CD4-positive, alpha-beta T cell treated with Interleukin-15 for 4 hours (primary cell): ENCODE data around the gene MAMDC2.
"Not testable (repeated sequence)": the region's sequence is repeated elsewhere in the genome, so short reads cannot be mapped to it uniquely, and the experiment has no call there.

ENCODE experiments used
- DNase-seq: peaks from one replicate; pipeline ENCODE4 v3.0.0-alpha.2; 2020; ENCODE audit warnings: low spot score

Gene MAMDC2

DNA sequence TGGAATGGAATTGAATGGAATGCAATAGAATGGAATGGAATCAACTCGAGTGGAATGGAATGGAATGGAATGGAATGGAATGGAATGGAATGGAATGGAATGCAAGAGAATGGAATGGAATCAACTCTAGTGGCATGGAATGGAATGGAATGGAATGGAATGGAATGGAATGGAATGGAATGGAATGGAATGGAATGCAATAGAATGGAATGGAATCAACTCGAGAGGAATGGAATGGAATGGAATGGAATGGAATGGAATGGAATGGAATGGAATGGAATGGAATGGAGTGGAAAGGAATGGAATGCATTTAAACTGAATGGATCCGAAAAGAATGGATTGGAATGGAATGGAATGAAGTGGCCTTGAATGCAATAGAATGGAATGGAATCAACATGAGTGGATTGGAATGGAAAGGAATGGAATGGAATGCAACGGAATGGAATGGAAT, 5.5 kb upstream of the MAMDC2 start:
- not testable (repeated sequence) for DNase-seq

DNA sequence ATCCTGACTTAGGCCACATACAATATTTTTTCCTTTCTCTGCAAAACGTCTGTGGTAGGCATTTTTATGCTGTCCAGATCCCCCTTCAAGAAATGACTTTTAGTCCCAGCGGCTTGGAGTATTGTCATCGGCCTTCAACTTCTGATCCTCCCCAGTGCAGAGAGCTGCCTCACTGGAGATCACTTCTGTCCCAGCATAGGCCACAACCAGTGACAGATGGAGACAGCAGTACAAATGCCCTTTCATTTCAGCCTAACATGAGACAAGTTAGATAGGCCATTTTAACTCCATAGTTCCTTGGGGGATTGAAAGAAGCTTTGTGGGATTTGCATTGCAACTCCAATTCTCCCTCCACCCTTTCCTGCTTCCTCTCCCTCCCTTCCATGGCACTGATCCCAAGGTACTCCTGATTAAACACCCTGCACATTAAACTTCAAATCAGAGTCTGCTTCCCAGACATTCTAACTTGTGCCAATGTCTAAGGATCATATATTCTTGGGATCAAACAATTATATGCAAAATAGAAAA, 3.2 kb upstream of the MAMDC2 start:
- DNase-seq: no peak

DNA sequence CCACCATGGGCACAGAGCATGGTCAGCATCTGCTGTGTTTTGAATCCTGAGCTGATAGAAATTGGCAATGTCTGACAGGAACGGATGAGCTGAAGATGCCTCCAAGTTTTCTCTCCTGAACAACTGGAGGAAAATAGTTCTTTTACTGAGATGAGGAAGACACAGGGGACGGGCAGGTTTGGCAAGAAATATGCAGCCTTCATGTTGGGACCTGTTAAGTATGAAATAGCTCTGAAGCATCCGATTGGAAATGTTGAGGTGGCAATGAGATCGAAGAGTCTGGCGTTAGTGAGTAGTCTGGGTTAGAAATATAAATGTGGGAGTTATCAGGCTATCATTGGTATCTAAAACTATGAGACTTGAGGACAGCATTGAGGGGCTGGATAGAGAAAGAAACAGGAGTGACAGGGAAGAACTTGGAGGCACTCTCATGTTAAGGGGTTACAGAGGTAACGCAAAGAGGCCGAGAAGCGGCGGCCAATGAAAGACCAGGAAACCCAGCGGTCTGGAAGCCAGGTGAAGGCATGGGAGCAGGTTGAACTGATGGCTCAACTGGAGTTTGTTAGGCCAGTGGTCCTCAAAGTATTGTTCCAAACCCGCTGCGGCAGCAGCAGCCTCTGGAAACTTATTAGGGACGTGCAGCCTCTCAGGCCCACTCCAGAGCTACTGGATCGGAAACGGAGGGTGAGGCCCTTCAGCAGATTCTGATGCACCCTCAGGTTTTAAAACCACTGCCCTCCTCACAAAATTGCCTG, 1.0 kb upstream of the MAMDC2 start:
- DNase-seq: no peak

DNA sequence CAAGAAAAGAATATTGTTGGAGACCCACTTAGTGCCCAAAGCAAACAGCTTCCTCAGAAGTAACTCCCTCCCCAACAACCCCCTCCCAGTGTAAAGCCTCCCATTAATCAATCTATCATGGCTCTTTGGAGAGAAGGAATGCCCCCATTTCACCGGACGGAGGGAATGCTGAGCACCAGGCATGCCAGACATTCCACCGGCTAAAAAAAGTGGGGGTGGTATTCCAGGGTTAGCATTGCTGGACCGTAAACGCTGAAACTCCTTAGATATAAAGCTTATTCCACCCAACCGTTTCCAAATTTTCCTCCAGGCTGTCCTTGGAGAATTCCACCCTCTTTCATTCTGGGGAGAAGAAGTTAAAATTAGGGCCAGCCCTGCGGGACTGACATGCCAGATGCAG, 363 bp upstream of the MAMDC2 start:
- no peak for DNase-seq

DNA sequence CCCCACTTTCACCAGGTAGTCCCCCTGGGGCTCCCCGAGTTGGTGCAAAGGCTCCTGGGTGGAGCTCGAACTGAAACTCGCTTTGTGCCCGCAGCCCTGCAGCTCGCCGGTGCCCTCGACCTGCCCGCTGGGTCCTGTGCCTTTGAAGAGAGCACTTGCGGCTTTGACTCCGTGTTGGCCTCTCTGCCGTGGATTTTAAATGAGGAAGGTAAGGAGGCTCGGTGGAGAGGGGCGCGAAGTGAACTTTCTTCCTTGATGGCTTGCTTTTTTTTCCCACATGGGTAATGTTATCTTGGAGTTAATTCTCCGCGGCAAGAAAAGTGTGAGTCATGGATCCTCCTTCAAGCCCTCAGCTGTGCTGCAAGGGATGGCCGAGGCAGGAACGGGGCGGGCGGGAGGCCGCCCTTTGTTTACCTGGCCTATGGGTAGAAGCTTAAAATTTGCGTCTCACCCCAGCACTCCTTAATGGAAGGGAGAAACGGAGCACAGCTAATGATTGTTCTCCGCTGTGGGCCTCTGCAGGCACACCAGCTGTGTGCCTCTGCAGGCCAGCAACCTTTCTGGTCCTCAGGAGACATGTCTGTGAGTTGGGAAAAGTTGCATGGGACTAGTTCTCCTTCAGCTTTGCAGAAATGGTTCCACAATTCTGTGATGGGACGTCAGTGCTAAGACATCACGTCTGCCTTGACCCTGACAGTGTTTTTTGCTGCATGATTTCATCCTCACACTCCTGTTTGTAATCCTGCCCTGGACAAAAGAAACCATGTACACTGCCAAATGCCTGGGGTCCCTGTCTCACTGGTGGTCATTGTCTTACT, 1.1 kb downstream of the MAMDC2 start:
- DNase-seq: no peak

DNA sequence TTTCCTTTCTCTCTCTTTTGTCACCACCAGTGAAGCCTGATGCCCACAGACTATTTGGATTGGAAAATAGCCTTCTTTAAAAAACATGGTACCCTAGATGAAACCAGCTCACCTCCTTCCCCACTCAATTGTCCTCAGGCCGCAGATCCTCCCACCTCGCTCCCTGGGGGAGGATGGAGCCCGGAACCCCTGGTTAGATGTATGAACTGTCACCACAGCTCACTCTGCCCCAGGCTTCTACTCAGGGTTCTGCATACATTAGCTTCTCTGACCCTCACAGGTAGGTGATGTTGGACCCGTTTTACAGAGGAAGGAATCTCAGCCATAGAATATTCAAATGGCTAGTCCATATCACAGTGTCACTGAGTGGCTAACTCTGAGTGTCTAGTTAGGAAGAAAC, 1.8 kb downstream of the MAMDC2 start:
- no peak for DNase-seq

DNA sequence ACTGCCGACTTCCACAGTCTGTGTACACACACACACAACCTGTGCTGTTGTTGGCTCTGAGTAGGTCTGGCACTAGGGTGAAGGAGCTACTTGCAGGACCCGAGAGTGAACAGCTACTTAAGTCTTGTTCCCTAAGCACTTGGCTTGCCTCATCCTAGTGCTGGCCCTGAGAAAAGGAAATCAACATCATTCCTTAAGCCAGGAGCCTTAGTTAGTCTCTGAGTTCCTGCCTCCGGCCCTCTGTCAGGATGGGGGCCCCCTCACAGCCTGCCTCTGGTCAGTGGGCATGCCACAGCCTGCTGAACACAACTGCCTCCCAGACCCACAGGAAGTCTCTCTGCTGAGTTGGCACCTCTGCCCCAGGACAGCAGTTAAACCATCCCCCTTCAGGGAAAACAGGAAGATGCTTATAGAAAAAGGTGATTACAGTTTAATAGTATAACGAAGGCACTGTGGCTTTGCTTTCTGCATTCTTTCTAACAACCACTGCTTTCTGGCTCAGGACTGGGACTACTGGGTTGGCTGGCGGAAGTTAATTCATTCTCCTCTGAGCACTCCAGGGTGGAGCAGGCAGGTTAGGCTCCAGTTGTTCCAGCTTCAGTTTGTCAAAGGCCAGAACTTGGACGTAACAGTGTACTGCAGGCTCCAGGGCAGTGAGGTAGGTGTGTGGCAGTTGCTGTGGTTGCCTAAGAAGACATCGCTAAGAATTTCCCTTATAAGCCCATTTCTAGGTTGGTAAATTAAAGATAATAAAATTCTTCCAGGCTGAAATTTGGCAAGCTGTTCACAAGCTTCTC, 2.8 kb downstream of the MAMDC2 start:
- no peak for DNase-seq

DNA sequence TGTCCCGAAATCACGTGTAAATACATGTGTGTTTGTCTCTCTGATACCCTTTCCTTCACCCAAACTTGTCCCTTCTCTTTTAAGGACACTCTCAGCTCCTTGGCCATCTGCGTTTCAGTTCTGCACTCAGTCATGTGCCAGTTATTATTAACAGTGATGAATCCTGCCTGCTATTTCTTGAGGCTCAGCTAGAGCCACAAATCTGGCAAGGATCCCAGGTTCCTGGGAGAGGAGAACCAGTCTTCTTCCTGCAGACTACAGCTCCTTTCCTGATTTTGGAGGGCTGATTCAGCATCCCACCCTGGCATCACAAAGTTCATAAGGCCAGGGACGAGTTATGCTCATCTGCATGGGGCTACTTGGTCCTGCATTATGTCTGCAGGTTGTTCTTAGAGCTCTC, 5.6 kb downstream of the MAMDC2 start:
- DNase-seq: no peak

DNA sequence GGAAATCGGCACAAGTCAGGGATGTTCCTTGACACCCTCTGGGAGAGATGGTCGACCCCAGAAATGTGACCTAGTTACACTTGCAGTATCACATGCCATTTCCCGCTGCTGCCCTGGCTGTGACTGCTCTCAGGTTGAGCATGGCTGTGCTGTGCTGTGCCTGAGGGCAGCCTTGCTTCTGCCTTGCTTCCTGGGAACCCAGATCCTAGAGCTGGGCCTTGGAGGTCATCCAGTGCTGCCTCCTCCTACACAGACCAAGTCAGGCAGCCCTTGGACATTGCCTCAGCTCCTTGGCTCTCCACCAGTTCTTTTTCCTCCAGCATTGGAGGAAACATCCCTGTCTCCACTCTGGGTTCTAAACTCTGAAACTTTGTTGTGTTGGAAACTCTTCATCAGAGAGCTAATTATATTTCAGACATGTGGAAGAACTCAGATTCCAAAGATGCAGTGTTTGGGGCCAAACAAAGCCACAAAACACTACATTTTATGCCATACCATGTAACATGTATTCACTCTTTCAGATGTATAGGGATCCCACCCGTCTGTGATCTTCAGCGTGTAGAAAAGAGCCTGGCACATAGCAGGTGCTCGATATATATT, 6.1 kb downstream of the MAMDC2 start:
- no peak for DNase-seq

DNA sequence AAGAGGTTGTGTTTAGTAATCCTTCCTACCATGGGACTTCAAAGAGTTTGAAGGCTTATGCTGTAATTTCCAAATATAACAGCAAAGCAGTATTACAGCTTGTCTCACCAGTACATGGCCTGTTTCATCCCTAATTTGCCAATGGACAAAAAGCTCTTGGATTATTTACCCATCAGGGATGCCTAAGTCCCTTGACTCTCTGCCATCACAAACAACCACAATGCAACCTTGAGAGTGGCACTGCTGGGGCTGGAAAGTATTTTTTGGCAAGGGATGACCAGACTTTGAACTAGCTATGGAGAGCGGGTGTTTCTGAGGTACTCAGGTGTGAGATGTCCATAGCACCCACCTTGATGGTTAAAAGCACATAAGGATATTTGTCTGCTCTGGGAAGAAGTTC, 9.1 kb downstream of the MAMDC2 start:
- no peak for DNase-seq

DNA sequence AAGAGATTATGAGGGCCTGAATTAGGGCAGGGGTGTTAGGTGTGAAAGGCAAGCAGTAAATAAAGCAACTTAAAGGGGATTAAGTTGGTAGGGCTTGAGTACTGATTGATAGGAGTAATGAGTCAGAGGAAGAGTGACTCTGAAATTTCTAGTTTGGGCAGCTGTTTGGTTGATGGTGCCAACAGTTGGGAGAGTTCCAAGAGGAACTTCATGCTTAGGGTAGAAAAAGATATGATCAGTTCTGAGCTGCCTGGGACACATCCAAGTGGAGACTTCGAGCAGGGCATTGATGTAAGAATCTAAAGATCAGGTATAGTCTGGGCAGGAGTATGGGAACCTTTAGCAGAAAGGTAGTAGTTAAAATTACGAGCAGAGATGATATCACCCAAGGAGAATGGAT, 10.2 kb downstream of the MAMDC2 start:
- DNase-seq: no peak

DNA sequence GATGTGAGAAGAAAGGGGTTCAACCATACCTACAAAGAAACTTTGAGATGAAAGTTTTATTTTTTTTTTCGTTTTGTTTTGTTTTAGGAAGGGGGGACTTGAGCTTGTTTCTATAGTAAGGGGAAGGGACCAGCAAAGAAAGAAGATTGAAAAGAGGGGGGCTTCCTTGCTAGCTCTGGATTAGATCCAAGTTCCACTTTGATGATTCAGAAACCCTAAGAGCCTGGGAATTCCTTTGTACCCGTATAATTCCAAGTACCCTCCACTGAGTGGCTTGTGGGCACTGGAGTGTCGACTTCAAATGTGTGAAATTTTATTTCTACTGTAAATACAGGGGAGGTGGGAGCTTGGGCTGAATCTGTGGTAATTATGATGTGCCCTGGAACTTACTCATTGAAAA, 10.9 kb downstream of the MAMDC2 start:
- no peak for DNase-seq

DNA sequence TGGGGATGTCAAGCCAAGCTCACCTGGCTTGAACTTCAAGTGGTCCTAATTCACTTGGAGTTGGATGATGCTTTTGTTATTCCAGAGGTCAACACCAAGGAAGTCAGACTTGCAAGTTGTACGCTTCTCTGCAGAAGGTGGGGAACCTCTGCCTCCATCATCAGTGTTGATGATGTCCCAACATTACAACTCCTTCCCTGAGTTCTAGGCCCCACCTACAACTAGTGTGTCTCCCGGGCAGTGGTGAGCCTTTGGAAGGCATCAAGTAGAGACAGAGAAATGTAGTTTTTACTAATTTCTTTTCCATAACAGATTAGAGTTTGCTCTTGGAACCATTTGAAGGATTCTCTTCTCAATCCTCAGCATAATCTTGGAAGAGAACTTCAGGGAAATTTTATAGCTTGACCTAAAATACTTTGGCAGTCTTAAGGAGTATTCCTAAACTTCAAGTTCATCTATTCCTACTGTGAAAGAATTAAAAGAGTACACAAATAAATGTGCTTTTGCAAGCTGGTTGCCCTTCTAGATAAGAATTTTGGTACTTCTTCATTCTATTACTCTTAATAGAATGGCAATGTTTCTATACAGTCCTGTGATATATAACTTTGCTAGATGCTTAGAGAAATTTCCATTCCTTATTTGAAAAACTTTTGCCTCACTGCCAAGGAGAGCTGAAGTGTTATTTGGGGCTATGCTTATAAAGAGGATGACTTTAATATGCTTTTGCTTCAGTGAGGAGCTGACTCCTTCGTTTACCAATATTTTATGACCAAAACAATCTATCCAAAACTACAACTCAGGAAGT, 12.0 kb downstream of the MAMDC2 start:
- DNase-seq: no peak

DNA sequence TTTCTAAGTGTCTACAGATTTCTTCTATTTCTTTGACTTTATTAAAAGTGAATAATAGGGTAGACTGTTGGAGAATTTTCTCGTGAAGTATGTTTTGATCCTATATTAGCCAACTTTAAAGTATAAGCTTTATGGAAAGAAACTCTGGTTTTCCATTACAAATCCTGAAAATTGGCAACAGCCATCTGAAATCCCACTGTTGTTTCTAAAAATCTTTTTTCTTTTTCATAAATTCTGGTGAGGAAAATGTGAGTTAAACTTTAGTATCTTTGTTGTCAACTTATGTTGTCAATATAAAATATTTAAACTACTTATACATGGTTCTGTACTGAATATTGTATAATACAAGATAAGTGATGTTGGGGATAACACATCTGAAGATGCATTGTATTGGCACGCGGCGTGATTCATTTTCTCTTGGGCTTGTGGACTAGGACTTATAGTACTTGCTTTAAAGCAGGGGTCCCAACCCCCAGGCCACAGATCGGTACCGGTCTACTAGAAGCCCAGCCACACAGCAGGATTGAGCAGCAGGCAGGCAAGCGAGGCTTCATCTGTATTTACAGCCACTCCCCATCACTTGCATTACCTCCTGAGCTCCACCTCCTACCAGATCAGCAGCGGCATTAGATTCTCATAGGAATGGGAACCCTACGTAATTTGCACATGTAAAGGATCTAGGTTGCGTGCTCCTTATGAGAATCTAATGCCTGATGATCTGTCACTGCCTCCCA, 12.7 kb downstream of the MAMDC2 start:
- no peak for DNase-seq

DNA sequence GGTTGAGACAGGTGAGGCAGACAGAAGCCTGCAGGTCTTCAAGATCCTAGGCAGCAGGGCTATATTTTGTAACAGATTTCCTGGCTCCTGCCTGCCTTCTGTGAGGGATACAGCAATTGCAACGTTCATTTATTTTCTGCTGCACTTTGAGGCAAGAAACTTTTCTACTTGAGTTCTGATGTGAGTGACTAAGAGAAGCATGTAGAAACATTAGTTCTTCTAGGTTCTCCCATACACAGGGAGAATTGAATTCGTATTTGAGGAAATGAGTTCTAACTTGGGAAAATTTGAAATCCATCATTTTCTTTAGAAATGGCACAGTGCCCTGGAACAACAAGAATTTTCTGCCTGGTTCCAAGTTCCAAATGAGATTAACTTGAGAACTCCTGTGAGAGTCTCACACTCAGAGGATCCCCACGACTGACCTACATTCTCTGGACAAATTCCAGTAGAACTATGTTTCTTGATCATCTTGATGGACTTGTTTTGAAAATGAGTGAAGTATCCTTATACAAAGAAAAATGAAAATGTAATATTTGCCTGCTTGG, 15.0 kb downstream of the MAMDC2 start:
- DNase-seq: no peak

DNA sequence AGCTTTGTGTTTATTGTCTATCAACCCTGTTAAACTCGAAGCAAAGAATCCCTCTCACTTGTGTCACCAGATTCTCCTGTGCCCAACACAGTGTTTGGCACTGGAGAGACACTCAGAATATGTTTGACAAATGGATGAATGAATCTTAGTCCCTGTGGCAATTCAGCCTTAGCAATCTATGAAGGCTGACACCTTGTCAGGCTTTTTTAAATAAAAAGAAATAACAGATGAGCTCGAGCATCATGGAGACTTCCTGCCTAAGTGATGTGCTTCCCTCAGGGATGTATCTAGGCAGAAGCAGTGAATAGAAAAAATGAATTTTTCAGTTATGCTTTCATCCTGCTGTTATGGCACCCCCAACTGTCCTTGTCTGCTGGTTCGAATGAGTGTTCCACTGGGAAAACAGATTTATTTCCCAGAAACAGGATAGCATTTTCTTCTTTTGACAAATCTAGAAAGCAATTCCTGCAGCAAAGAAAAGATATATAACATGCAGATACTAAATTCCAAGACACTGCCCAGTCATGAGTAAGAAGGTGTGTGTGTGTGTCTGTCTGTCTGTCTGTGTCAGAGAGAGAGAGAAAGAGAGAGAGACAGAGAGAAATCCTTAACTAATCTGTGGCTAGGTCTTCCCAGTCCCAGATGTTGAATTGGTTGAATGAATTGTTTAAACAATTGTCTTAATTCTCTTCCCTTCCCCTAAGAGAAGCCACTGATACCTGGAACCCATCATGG, 16.7 kb downstream of the MAMDC2 start:
- DNase-seq: no peak

DNA sequence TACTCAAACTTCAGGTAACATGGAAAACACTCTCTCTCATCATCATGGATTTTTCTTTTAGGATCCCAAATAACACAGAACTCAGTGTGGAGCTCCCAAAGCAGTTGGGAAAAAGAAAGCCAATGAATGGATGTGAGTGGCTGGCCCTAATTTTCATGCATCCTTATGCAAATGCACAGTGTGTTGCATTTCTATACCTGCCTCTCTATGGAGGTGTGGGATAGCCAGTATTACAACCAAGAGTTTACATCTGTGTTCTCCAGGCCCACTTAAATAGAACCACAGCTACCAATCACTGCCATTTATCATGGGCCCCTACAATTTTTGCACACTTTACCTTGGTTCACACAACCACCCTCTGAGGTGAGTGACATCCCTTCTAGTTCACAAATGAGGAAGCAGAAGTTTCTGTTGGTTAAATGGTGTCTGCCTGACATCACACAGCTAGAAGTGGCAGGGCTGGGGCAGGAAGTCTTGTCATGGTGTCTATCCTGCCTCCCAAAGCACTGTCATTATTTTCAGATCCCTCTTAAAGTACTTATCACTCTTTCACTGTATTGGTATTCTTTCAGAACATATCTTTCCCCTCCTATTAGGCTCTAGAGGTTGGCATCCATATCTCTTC, 17.3 kb downstream of the MAMDC2 start:
- DNase-seq: no peak

DNA sequence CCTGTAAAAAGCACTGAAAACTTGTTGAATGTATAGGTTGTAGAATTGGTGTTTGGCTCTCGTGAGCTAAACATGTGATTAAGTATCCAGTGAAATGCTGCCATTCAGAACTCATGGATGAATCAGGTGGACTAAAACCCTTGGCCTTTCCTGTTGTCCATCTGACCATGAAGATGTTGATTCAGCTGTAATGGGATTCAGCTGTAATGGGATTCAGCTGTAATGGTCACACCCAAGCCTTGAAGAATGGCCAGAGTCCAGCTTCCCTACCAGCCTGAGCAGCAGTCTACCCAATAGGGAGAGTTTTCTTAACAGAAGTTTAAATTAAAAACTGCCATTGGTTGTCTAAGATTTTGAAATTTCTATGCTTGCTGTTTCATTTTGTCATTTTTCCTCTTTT, 18.1 kb downstream of the MAMDC2 start:
- DNase-seq: no peak

DNA sequence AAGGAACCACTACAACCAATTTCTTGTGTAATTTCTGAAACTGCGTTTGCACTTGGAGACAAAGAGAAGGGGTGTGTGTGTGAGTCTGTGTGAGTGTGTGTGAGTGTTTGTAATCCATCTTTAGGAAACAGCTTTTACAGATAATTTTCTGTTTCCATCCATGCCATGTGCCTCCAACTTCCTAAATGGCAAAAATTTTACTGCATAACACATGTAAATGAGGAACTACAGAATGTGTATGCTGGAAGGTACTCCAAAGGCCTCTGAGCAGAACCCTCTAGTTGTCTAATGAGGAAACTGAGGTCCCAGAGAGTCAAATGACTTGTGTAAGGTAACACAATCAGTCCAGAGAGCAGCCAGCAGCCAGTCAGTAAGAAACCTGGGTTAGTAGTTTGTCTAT, 20.8 kb downstream of the MAMDC2 start:
- no peak for DNase-seq
